ENCODE measurements around the gene MCF2L. TPM values are rescaled to one million over a fixed set of nuclear protein-coding genes. Genes with fewer than 3 reads are reported as not detected.

The MCF2L gene
- total and polyA plus RNA-seq, 9 of the 15 experiments (the other 6 are each of a cell fraction or from before 2014, with no cell fraction given) = 0.05 to 0.25 (median 0.18) TPM; not detected in 5

GRCh38 chr13:113026391-113026910 lies 57.4 kb downstream of the MCF2L start (continued):
- TF ChIP-seq CTCFL (IDR thresholded peaks at IDR 0.05; ENCODE audit: borderline replicate concordance, insufficient read depth, low read depth, low read length, poor library complexity, severe bottlenecking) = no peak
- no peak for TF ChIP-seq ZNF146 (CRISPR knock-in tag; IDR thresholded peaks at IDR 0.05; ENCODE audit: unreplicated experiment)
- no peak for TF ChIP-seq RHOXF2B (CRISPR knock-in tag; conservative IDR thresholded peaks at IDR 0.05)
- TF ChIP-seq SREBF2 (CRISPR knock-in tag; IDR thresholded peaks at IDR 0.05) = no peak
- no peak for TF ChIP-seq THRA (IDR thresholded peaks at IDR 0.05)

GRCh38 chr13:113027095-113027494 lies 58.1 kb downstream of the MCF2L start:
- no peaks in the 10 kb centered on the region for H3K9me3 ChIP-seq (replicated peaks; ENCODE audit: control insufficient read depth, insufficient read depth, low read depth, low read length)
- TF ChIP-seq TAF7 (tag; IDR thresholded peaks at IDR 0.05) (no peak), PRMT5 (CRISPR knock-in tag; IDR thresholded peaks at IDR 0.05) (no peak), HSF4 (CRISPR knock-in tag; IDR thresholded peaks at IDR 0.05; ENCODE audit: borderline replicate concordance) (no peak), MYNN (IDR thresholded peaks at IDR 0.05) (no peak), MYNN (CRISPR knock-in tag; IDR thresholded peaks at IDR 0.05) (no peak), ZNF764 (CRISPR knock-in tag; IDR thresholded peaks at IDR 0.05; ENCODE audit: low read depth) (no peak), MEF2A (IDR thresholded peaks at IDR 0.05; ENCODE audit: control insufficient read depth, low read depth, low read length) (no peak), CBX3 (IDR thresholded peaks at IDR 0.05; ENCODE audit: borderline replicate concordance in 1 of 2, low read length in 2 of 2) (no peak), ARNT (IDR thresholded peaks at IDR 0.05) (no peak), SMARCC2 (IDR thresholded peaks at IDR 0.05; ENCODE audit: low read depth) (no peak), HMGN3 (IDR thresholded peaks at IDR 0.05; ENCODE audit: borderline replicate concordance, extremely low read depth, insufficient read length, low read depth, low read length) (no peak), HNRNPK (IDR thresholded peaks at IDR 0.05; ENCODE audit: low read depth, low read length, poor library complexity, severe bottlenecking) (no peak), SPI1 (IDR thresholded peaks at IDR 0.05; ENCODE audit: borderline replicate concordance, low read depth, low read length) (no peak)

More at GRCh38 chr13:113027095-113027494, 58.1 kb downstream of the MCF2L start:
- ATAC-seq (no peak), FAIRE-seq (no peak), DNase-seq (ENCODE audit: extremely low read depth in 1 of 4, low spot score in 3 of 4) (no peak)
- no peak overlapping the region for H2AFZ ChIP-seq (ENCODE audit: low read depth, low read length)
- H3K4me2 ChIP-seq (ENCODE audit: insufficient read depth, low read length) = no peak overlapping the region
- WGBS (ENCODE audit: insufficient coverage, low coverage, missing lambda C conversion rate) = 1% methylated on average over 9 of the region's 13 CpGs
- no peak overlapping the region for H3K9ac ChIP-seq (ENCODE audit: insufficient read depth in 1 of 2, low read depth in 2 of 2, low read length in 2 of 2)
- no TSS peak for BruUV-seq (replicated peaks)
- no peaks in the 10 kb centered on the region for H3K36me3 ChIP-seq (ENCODE audit: control insufficient read depth, insufficient read depth, low read length)
- ChIA-PET POLR2A (interaction anchor here (1.2 kb wide), 1 partner anchor 367 kb away, joined by 4 read pairs; no protein-coding TSS in a partner anchor), CTCF (ENCODE audit: low intra/inter-chr PET ratio) (no interaction called here)
- peaks cover 21 to 78% of the 10 kb centered on the region in 2 experiments; a peak in 4 of 5 replicates for H3K27me3 ChIP-seq (ENCODE audit: control insufficient read depth in 2 of 2, insufficient read depth in 2 of 2, low read length in 2 of 2)
- H3K79me2 ChIP-seq (ENCODE audit: control insufficient read depth, insufficient read depth, low read length) = no peaks in the 10 kb centered on the region
- H3K4me1 ChIP-seq (replicated peaks in 1 of 2; ENCODE audit: control insufficient read depth in 2 of 2, insufficient read depth in 2 of 2, low read length in 2 of 2) = peaks cover 0 to 4% of the 10 kb centered on the region in 2 experiments; a peak in 2 of 5 replicates
- intact Hi-C loops (cut with micrococcal nuclease) (no loop called here), in situ Hi-C loops (cut with MboI) (no loop called here)
- H3K4me3 ChIP-seq = no peak overlapping the region
- no peak overlapping the region for H3K27ac ChIP-seq (ENCODE audit: extremely low read depth, low read depth, low read length)
- no peaks in the 10 kb centered on the region for H3K9me1 ChIP-seq (ENCODE audit: control insufficient read depth, insufficient read depth, low read length)
- 0 out of 2 replicates have a peak, but pooled peaks cover 9% of the 10 kb centered on the region for H4K20me1 ChIP-seq (replicated peaks; ENCODE audit: control insufficient read depth, insufficient read depth, low read length)

Data from K562 (cell line).